HepG2 (cell line): ENCODE measurements around the gene BCAN. TPM values are rescaled to one million over a fixed set of nuclear protein-coding genes. Genes with fewer than 3 reads are reported as not detected.

ENCODE experiments used
- ATAC-seq: fragments of 200-7000 bp; cut with Tn5 transposase; 3 replicates; pipeline ENCODE4 v1.9.1; 2020; ENCODE audit warnings: mild to moderate bottlenecking, moderate library complexity
- BruUV-seq: library from RNA; stranded (reverse); fragments of 400-500 nt; replicated peaks from 2 replicates; lab custom pipeline; 2021; lab: Mats Ljungman, UMichigan
- CTCF ChIA-PET: fragments of 300-600 bp; formaldehyde crosslinking; extraction: SDS; loops from one replicate; lab custom pipeline; 2021; ENCODE audit warnings: low total read pairs, inconsistent platforms, low intra/inter-chr PET ratio; lab: Yijun Ruan, JAX
- POLR2A ChIA-PET: fragments of 350-600 bp; sonication (Branson Sonifier 250); formaldehyde crosslinking; loops from one replicate; lab custom pipeline; 2020; ENCODE audit warnings: antibody characterized with exemption, inconsistent platforms; lab: Yijun Ruan, JAX
- DNase-seq: peaks from one replicate; pipeline ENCODE4 v3.0.0-alpha.2; 2015; ENCODE audit warnings: low spot score
- FAIRE-seq: peaks from 3 replicates; lab custom pipeline; 2011; peaks lifted over from hg19 to GRCh38; lab: Jason Lieb, UNC
- H2AFZ ChIP-seq: one replicate; pipeline ENCODE4 v1.6.1; 2011; ENCODE audit warnings: low read length, inconsistent platforms
- H3K27ac ChIP-seq: fragments of 300-600 bp; 3 replicates; pipeline ENCODE4 v1.8.0; 2011; ENCODE audit warnings: mixed run types, mild to moderate bottlenecking, mixed read lengths, low read length, inconsistent platforms; ENCODE audit not compliant: insufficient read depth; ENCODE audit errors: extremely low read length
- H3K27me3 ChIP-seq, 2 experiments: fragments of 200-600 bp in 1 of 2; 2 replicates in 1 of 2; 3 replicates in 1 of 2; pipeline versions ENCODE4 v1.6.0 to v1.8.0; 2011; ENCODE audit warnings: low read length in 2 of 2, mild to moderate bottlenecking in 2 of 2, moderate library complexity in 2 of 2, inconsistent platforms in 1 of 2; ENCODE audit not compliant: insufficient read depth in 2 of 2, control insufficient read depth in 1 of 2
- H3K36me3 ChIP-seq, 2 experiments: fragments of 200-600 bp in 1 of 2; replicated peaks in 1 of 2; 2 replicates in 1 of 2; 3 replicates in 1 of 2; pipeline versions ENCODE4 v1.5.1 to v1.8.0; 2011; ENCODE audit warnings: low read length in 2 of 2, inconsistent platforms in 1 of 2; ENCODE audit not compliant: insufficient read depth in 2 of 2, control insufficient read depth in 1 of 2
- H3K4me1 ChIP-seq: 2 replicates; pipeline ENCODE4 v1.5.1; 2012; ENCODE audit warnings: low read length, inconsistent platforms; ENCODE audit not compliant: insufficient read depth
- H3K4me2 ChIP-seq: 2 replicates; pipeline ENCODE4 v1.6.0; 2011; ENCODE audit warnings: low read depth, low read length, inconsistent platforms
- H3K4me3 ChIP-seq, 3 experiments: fragments of 200-600 bp in 1 of 3; sonication (generic), shearing (Covaris generic) in 1 of 3; replicated peaks in 1 of 3; 2 replicates each; pipeline ENCODE4 v1.5.1; 2011 to 2016; ENCODE audit warnings: low read length in 3 of 3, inconsistent platforms in 2 of 3, low read depth in 2 of 3, mild to moderate bottlenecking in 2 of 3, control low read depth in 1 of 3, mixed read lengths in 1 of 3; ENCODE audit not compliant: insufficient read depth in 1 of 3
- H3K79me2 ChIP-seq: one replicate; pipeline ENCODE4 v1.6.1; 2011; ENCODE audit warnings: low read length, inconsistent platforms; ENCODE audit not compliant: insufficient read depth
- H3K9ac ChIP-seq: 2 replicates; pipeline ENCODE4 v1.6.0; 2011; ENCODE audit warnings: mild to moderate bottlenecking, low read depth, low read length, inconsistent platforms; ENCODE audit not compliant: insufficient read depth
- H3K9me3 ChIP-seq: 2 replicates; pipeline ENCODE4 v1.5.1; 2012; ENCODE audit warnings: mild to moderate bottlenecking, low read length
- H4K20me1 ChIP-seq: 2 replicates; pipeline ENCODE4 v1.6.0; 2011; ENCODE audit warnings: inconsistent platforms, mild to moderate bottlenecking, low read length, moderate library complexity; ENCODE audit not compliant: insufficient read depth
- ADNP ChIP-seq: sonication (generic); formaldehyde crosslinking; IDR thresholded peaks from 2 replicates; pipeline ENCODE4 v1.4.0; 2020; ENCODE audit warnings: missing genetic modification reagents
- BHLHE40 ChIP-seq: IDR thresholded peaks from 2 replicates; pipeline ENCODE4 v1.6.1; 2011; ENCODE audit warnings: low read length, improper control_type of control experiment
- FLYWCH1 ChIP-seq: sonication (generic); formaldehyde crosslinking; IDR thresholded peaks from 2 replicates; pipeline ENCODE4 v1.8.1; 2023; ENCODE audit warnings: mild to moderate bottlenecking, missing genetic modification reagents
- IKZF4 ChIP-seq: sonication (generic); formaldehyde crosslinking; IDR thresholded peaks from 2 replicates; pipeline ENCODE4 v1.5.1; 2020; ENCODE audit warnings: borderline replicate concordance, mild to moderate bottlenecking, low read depth, missing genetic modification reagents; ENCODE audit errors: not compliant biosample characterization
- NRL ChIP-seq: sonication (generic); formaldehyde crosslinking; IDR thresholded peaks from 2 replicates; pipeline ENCODE4 v1.5.0; 2020; ENCODE audit warnings: missing genetic modification reagents, mild to moderate bottlenecking, moderate library complexity, borderline replicate concordance
- PLRG1 ChIP-seq: fragments of 450-650 bp; conservative IDR thresholded peaks from 2 replicates; pipeline ENCODE4 v1.6.1; 2016
- POLR2A ChIP-seq, 2 experiments: IDR thresholded peaks; 2 replicates each; pipeline ENCODE4 v1.6.1; 2011; ENCODE audit warnings: low read depth in 2 of 2, low read length in 2 of 2, mild to moderate bottlenecking in 1 of 2, moderate library complexity in 1 of 2; ENCODE audit not compliant: insufficient read depth in 1 of 2
- SALL2 ChIP-seq: sonication (generic); formaldehyde crosslinking; IDR thresholded peaks from 2 replicates; pipeline ENCODE4 v1.8.1; 2023; ENCODE audit warnings: mild to moderate bottlenecking, missing genetic modification reagents, inconsistent platforms
- SMAD9 ChIP-seq: sonication (generic); formaldehyde crosslinking; IDR thresholded peaks from 2 replicates; pipeline ENCODE4 v1.5.1; 2020; ENCODE audit warnings: mild to moderate bottlenecking, missing genetic modification reagents
- SRF ChIP-seq: IDR thresholded peaks from 2 replicates; pipeline ENCODE4 v1.6.1; 2011; ENCODE audit warnings: mild to moderate bottlenecking, low read depth, low read length, moderate library complexity
- SRY ChIP-seq: sonication (generic); formaldehyde crosslinking; IDR thresholded peaks from 2 replicates; pipeline ENCODE4 v1.8.0; 2022; ENCODE audit warnings: mild to moderate bottlenecking, missing genetic modification reagents
- STAG1 ChIP-seq: sonication (generic); formaldehyde crosslinking; IDR thresholded peaks from 2 replicates; pipeline ENCODE4 v1.4.0; 2020; ENCODE audit warnings: missing genetic modification reagents
- TBX2 ChIP-seq: sonication (generic); formaldehyde crosslinking; IDR thresholded peaks from 2 replicates; pipeline ENCODE4 v1.5.0; 2020; ENCODE audit warnings: missing genetic modification reagents, mild to moderate bottlenecking, borderline replicate concordance
- ZNF766 ChIP-seq: sonication (generic); formaldehyde crosslinking; IDR thresholded peaks from 2 replicates; pipeline ENCODE4 v1.5.0; 2020; ENCODE audit warnings: missing genetic modification reagents, borderline replicate concordance
- ZNF850 ChIP-seq: sonication (generic); formaldehyde crosslinking; conservative IDR thresholded peaks from 2 replicates; pipeline ENCODE4 v1.9.0; 2021; ENCODE audit warnings: mild to moderate bottlenecking, missing genetic modification reagents
- ZSCAN21 ChIP-seq: sonication (generic); formaldehyde crosslinking; IDR thresholded peaks from 2 replicates; pipeline ENCODE4 v1.8.0; 2022; ENCODE audit warnings: mild to moderate bottlenecking, missing genetic modification reagents, moderate library complexity, borderline replicate concordance
- WGBS: methylation state at CpG from one replicate; pipeline ENCODE4 v1.1.6; 2017; ENCODE audit warnings: low lambda C conversion rate; 5-methylcytosine and 5-hydroxymethylcytosine counted together
- in situ Hi-C: cut with HindIII; loops from 2 replicates; pipeline ENCODE4 v1.10.0; 2017; ENCODE audit warnings: low pct_unique_long_range_greater_than_20kb; ENCODE audit not compliant: extremely low pct_ligation_motif_present
- intact Hi-C: fragments of 100-400 bp; cut with micrococcal nuclease; formaldehyde crosslinking; loops from one replicate; pipeline ENCODE4 v1.10.0; 2022; ENCODE audit not compliant: unreplicated experiment
- polyA plus RNA-seq, 8 experiments: library from polyadenylated mRNA; depleted of rRNA in 3 of 8; stranded (reverse) in 7 of 8; unstranded in 1 of 8; fragments of >200 nt; fragmentation: Illumina TruSeq in 4 of 8; extraction: Trizol in 4 of 8; gene quantifications; 2 replicates each; pipeline versions ENCODE4 v1.2.1 to v1.2.3, GENCODE V29; 2011 to 2016; ENCODE audit warnings: low read depth in 4 of 8, missing spikeins in 1 of 8, mixed read lengths in 1 of 8; ENCODE audit not compliant: insufficient read depth in 1 of 8
- total RNA-seq, 5 experiments: library from RNA; depleted of rRNA; stranded (reverse); fragments of >200 nt; fragmentation: Illumina TruSeq; extraction: Trizol; gene quantifications; 2 replicates each; pipeline ENCODE4 v1.2.3, GENCODE V29; 2016; ENCODE audit warnings: low read depth in 1 of 5
- TF ChIP-seq, protein P1 (sequence below): sonication (generic); formaldehyde crosslinking; IDR thresholded peaks from 2 replicates; pipeline ENCODE4 v1.8.1; 2023; ENCODE audit warnings: mild to moderate bottlenecking, missing genetic modification reagents, borderline replicate concordance
- TF ChIP-seq, protein P2 (sequence below): sonication (generic); formaldehyde crosslinking; IDR thresholded peaks from 2 replicates; pipeline ENCODE4 v1.5.0; 2020; ENCODE audit warnings: mild to moderate bottlenecking, missing genetic modification reagents, moderate library complexity
- TF ChIP-seq, protein P3 (sequence below): sonication (generic); formaldehyde crosslinking; IDR thresholded peaks from 2 replicates; pipeline ENCODE4 v1.5.0; 2020; ENCODE audit warnings: mild to moderate bottlenecking, missing genetic modification reagents

BCAN gene
- total and polyA plus RNA-seq, 2 of the 13 experiments (the other 11 are each of a cell fraction or from before 2014, with no cell fraction given) = not detected

DNA sequence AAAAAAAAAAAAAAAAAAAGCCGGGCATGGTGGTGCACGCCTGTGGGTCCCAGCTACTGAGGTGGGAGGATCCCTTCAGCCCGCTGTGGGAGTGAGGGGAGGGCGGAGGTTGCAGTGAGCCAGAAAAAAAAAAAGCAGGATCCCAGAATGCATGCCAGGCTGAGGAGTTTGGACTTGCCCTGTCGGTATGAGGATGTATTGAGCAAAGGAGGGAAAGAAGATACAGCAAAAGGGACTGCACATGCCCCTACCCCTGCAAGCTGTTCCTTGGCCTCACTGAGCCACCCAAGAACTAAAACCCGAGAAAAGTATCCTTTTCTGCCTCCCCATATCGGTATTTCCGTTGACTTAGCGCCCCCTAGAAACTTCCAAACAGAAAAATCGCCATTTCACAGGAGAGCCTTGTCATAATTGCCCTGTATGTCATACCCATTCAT lies 39.3 kb upstream of the BCAN start:
- in situ Hi-C loops (no loop called here), intact Hi-C loops (no loop called here)
- no TSS peak for BruUV-seq
- H3K79me2 ChIP-seq = peaks cover 19% of the 10 kb centered on the region
- no peak overlapping the region for H3K27ac ChIP-seq
- ChIA-PET POLR2A (interaction anchor here (0.7 to 1.4 kb wide), 4 partner anchors 19 to 145 kb away, joined by 3 to 6 read pairs (median 6); partner anchors contain the start of gene MEF2D), CTCF (no interaction called here)
- ATAC-seq (no peak), FAIRE-seq (peak; percentile 54), DNase-seq (no peak)
- H2AFZ ChIP-seq = no peak overlapping the region
- no peak overlapping the region for H3K9ac ChIP-seq
- no peaks in the 10 kb centered on the region for H4K20me1 ChIP-seq
- H3K4me3 ChIP-seq = no peak overlapping the region
- peaks cover 27% of the 10 kb centered on the region for H3K4me1 ChIP-seq
- H3K9me3 ChIP-seq = no peaks in the 10 kb centered on the region
- peaks cover 2 to 10% of the 10 kb centered on the region in 2 experiments; a peak in 3 of 5 replicates for H3K36me3 ChIP-seq
- no peaks in the 10 kb centered on the region for H3K27me3 ChIP-seq
- peak overlapping the region; percentile 54; the same call in 1 of the 2 replicates for H3K4me2 ChIP-seq
- 32% methylated on average over 10 of the region's 10 CpGs for WGBS
- TF ChIP-seq FLYWCH1 (CRISPR knock-in tag) (no peak), POLR2A (IDR thresholded peaks at IDR 0.05; ENCODE audit: insufficient read depth in 1 of 2, low read depth in 2 of 2, low read length in 2 of 2) (no peak), PLRG1 (no peak), ZSCAN21 (CRISPR knock-in tag) (no peak), SMAD9 (CRISPR knock-in tag) (no peak), ZNF850 (no peak), NRL (CRISPR knock-in tag) (no peak), SALL2 (CRISPR knock-in tag) (no peak), ZNF766 (CRISPR knock-in tag) (no peak), BHLHE40 (no peak), ADNP (CRISPR knock-in tag) (no peak), SRY (CRISPR knock-in tag) (no peak), TBX2 (CRISPR knock-in tag) (no peak), STAG1 (CRISPR knock-in tag) (peak; percentile 35; the same call in 1 of the 2 replicates), SRF (0 out of 2 replicates have a peak, but pooled peaks have one; percentile 45), IKZF4 (no peak)
- TF ChIP-seq, protein P1, sequence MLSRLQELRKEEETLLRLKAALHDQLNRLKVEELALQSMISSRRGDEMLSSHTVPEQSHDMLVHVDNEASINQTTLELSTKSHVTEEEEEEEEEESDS (CRISPR knock-in tag) = no peak
- TF ChIP-seq, protein P2, sequence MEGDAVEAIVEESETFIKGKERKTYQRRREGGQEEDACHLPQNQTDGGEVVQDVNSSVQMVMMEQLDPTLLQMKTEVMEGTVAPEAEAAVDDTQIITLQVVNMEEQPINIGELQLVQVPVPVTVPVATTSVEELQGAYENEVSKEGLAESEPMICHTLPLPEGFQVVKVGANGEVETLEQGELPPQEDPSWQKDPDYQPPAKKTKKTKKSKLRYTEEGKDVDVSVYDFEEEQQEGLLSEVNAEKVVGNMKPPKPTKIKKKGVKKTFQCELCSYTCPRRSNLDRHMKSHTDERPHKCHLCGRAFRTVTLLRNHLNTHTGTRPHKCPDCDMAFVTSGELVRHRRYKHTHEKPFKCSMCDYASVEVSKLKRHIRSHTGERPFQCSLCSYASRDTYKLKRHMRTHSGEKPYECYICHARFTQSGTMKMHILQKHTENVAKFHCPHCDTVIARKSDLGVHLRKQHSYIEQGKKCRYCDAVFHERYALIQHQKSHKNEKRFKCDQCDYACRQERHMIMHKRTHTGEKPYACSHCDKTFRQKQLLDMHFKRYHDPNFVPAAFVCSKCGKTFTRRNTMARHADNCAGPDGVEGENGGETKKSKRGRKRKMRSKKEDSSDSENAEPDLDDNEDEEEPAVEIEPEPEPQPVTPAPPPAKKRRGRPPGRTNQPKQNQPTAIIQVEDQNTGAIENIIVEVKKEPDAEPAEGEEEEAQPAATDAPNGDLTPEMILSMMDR (CRISPR knock-in tag) = peak; percentile 55
- TF ChIP-seq, protein P3, sequence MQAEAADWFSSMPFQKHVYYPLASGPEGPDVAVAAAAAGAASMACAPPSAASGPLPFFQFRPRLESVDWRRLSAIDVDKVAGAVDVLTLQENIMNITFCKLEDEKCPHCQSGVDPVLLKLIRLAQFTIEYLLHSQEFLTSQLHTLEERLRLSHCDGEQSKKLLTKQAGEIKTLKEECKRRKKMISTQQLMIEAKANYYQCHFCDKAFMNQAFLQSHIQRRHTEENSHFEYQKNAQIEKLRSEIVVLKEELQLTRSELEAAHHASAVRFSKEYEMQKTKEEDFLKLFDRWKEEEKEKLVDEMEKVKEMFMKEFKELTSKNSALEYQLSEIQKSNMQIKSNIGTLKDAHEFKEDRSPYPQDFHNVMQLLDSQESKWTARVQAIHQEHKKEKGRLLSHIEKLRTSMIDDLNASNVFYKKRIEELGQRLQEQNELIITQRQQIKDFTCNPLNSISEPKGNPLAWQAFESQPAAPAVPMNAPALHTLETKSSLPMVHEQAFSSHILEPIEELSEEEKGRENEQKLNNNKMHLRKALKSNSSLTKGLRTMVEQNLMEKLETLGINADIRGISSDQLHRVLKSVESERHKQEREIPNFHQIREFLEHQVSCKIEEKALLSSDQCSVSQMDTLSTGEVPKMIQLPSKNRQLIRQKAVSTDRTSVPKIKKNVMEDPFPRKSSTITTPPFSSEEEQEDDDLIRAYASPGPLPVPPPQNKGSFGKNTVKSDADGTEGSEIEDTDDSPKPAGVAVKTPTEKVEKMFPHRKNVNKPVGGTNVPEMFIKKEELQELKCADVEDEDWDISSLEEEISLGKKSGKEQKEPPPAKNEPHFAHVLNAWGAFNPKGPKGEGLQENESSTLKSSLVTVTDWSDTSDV = no peak
